Measurements from ENCODE around the gene MORN5.

The MORN5 gene

DNA sequence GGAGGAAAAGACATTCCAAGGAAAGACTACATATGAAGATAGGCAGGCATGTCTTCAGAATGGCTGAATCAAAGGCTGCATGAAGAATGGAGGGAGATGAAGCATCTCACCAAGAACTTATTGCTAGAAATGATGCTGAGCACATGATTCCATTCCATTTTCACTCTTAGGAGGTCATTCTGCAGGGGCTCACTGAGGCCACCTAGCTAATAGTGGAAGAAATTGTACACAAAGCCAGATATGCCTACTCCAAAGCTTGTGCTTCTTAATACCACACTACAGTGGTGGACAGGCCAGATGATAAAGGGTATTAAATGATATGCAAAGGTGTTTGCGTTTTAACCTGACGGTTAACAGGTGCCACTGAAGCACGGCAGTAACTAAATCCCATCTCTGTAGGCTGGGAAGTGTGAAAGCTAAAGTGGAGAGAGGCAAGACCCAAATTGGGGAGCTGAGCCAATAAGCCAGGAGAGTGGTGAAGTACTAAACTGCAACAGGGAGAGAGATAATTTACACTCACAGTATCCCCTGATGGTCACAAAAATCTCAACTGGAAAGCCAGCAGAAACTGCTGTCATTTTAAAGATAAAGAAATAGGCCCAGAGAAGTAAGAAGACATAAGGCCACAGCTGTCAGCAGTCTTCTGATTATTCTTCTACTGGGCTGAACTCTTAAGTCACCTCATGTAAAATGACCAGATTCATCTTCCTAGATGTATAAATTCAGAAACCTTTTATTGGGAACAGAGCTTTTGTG, 14.7 kb upstream of the MORN5 start:
- TF ChIP-seq, protein P1, sequence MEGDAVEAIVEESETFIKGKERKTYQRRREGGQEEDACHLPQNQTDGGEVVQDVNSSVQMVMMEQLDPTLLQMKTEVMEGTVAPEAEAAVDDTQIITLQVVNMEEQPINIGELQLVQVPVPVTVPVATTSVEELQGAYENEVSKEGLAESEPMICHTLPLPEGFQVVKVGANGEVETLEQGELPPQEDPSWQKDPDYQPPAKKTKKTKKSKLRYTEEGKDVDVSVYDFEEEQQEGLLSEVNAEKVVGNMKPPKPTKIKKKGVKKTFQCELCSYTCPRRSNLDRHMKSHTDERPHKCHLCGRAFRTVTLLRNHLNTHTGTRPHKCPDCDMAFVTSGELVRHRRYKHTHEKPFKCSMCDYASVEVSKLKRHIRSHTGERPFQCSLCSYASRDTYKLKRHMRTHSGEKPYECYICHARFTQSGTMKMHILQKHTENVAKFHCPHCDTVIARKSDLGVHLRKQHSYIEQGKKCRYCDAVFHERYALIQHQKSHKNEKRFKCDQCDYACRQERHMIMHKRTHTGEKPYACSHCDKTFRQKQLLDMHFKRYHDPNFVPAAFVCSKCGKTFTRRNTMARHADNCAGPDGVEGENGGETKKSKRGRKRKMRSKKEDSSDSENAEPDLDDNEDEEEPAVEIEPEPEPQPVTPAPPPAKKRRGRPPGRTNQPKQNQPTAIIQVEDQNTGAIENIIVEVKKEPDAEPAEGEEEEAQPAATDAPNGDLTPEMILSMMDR (IDR thresholded peaks at IDR 0.05; ENCODE audit: control insufficient read depth, extremely low read depth, insufficient read depth), result 0 out of 2 replicates have a peak, but pooled peaks have one; percentile 14
- H3K4me3 ChIP-seq (ENCODE audit: low read depth, low read length), result no peak overlapping the region
- DNase-seq (ENCODE audit: low read depth), result no peak

GRCh38 chr9:122145592-122145863, 14.2 kb upstream of the MORN5 start:
- no peak overlapping the region for H3K4me3 ChIP-seq (ENCODE audit: low read depth, low read length)
- TF ChIP-seq, protein P1 (IDR thresholded peaks at IDR 0.05; ENCODE audit: control insufficient read depth, extremely low read depth, insufficient read depth), result no peak
- DNase-seq (ENCODE audit: low read depth), result no peak

DNA sequence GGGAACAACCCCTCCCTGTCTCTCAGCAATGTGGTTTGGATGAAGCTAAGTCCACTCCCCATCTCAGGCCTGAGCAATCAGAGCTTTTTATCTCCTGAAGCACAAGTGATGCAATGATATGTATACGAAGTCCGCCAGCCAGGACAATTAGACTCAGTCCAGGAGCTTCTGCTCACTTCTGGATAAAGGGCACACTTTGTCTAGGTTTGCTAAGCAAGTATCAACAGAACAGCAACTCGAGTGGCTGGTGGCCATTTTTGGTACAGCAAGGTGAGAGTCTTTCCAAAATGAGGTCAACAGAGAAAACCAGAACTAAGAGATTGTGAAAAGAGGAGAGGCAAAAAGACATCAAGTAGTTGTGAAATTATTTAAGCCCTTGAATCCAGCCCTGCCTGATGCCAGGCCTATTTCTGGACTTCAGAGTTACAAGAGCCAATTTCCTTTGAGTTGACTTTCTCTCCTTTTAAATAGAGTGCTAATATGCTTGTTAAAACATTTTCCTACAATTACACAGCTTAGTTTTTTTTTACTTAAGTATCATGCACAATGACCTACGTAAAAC, 8.4 kb upstream of the MORN5 start:
- DNase-seq (ENCODE audit: low read depth), result no peak
- H3K4me3 ChIP-seq (ENCODE audit: low read depth, low read length), result no peak overlapping the region
- TF ChIP-seq, protein P1 (IDR thresholded peaks at IDR 0.05; ENCODE audit: control insufficient read depth, extremely low read depth, insufficient read depth), result no peak

GRCh38 chr9:122155796-122156195, 3.9 kb upstream of the MORN5 start:
- no peak for DNase-seq (ENCODE audit: low read depth)
- TF ChIP-seq, protein P1 (IDR thresholded peaks at IDR 0.05; ENCODE audit: control insufficient read depth, extremely low read depth, insufficient read depth), result no peak
- H3K4me3 ChIP-seq (ENCODE audit: low read depth, low read length), result no peak overlapping the region

DNA sequence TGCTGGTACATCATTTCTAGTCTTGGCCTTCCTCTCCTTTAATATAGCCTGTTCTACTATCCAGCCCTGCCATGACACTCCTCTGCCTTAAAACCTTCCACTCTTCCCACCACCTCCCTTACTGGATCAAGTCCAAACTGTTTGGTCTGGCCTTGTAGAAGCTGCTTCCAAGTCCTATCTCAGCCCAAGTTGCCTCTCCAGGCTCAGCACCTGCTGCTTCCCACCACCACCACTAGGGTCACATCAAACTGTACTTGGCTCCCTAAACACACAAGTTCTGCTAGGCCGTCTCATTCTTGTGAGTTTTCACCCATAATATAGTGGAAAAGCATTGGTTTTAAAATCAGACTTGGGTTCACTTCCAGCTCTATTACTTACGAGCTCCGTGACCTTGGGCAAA, 1.5 kb upstream of the MORN5 start:
- no peak overlapping the region for H3K4me3 ChIP-seq (ENCODE audit: low read depth, low read length)
- TF ChIP-seq, protein P1 (IDR thresholded peaks at IDR 0.05; ENCODE audit: control insufficient read depth, extremely low read depth, insufficient read depth), result peak; percentile 27
- DNase-seq (ENCODE audit: low read depth), result peak; percentile 36

DNA sequence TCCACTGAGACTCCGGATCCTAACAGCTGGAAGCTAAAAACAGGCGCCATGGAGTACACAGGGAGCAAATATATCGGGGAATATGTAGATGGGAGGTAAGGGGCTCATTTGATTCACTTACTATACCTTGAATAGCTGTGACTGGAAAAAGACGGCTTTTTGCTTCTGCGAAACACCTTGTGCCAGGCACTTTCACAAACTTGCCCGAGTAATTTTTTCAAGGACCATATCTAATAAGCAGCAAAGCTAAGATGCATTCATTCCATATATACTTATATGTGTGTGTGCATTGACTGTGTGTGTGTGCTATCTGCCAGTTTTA, 178 bp downstream of the MORN5 start:
- TF ChIP-seq, protein P1 (IDR thresholded peaks at IDR 0.05; ENCODE audit: control insufficient read depth, extremely low read depth, insufficient read depth), result no peak
- DNase-seq (ENCODE audit: low read depth), result no peak
- peak overlapping the region; percentile 85 for H3K4me3 ChIP-seq (ENCODE audit: low read depth, low read length)

- no peak overlapping the region for H3K4me3 ChIP-seq (ENCODE audit: low read depth, low read length)
- TF ChIP-seq, protein P1 (IDR thresholded peaks at IDR 0.05; ENCODE audit: control insufficient read depth, extremely low read depth, insufficient read depth), result no peak
- no peak for DNase-seq (ENCODE audit: low read depth)
Observed at GRCh38 chr9:122162415-122162814, 2.7 kb downstream of the MORN5 start.
